ENCODE measurements around the gene PPP1R3F. TPM values are rescaled to one million over a fixed set of nuclear protein-coding genes. Genes with fewer than 3 reads are reported as not detected.

The PPP1R3F gene
- total and polyA plus RNA-seq, 12 donors, result 2.6 to 11.6 (median 6.1) TPM

DNA sequence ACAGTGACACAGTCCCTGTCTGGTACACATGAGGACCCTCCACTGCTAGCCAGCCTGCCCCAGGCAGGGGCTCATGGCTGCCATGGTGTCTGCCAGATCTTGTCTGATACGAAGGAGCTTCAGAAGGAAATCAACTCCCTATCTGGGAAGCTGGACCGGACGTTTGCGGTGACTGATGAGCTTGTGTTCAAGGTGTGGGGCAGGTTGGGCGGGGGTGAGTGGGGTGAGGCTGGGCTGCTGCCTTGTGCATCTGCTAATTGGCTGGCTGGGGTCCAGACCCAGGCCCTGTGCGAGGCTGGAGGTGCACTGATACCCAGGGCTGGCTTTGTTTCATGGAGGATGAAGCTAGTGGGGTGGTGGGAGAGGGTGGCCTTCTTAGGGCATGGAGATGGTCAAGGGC lies 20.5 kb upstream of the PPP1R3F start:
- intact Hi-C loops (cut with DNase I), result no loop called here
- Histone ChIP-seq H3K9me3 (replicated peaks in 1 of 3) (no peaks in the 10 kb centered on the region), H3K27me3 (no peaks in the 10 kb centered on the region), H3K27ac (no peak overlapping the region), H3K4me1 (replicated peaks in 1 of 2) (no peaks in the 10 kb centered on the region), H3K4me3 (no peak overlapping the region), H3K36me3 (replicated peaks in 1 of 2) (peaks cover 0 to 9% of the 10 kb centered on the region in 2 donors)
- TF ChIP-seq POLR2A (IDR thresholded peaks at IDR 0.05), result no peak
- TF ChIP-seq, protein P1, sequence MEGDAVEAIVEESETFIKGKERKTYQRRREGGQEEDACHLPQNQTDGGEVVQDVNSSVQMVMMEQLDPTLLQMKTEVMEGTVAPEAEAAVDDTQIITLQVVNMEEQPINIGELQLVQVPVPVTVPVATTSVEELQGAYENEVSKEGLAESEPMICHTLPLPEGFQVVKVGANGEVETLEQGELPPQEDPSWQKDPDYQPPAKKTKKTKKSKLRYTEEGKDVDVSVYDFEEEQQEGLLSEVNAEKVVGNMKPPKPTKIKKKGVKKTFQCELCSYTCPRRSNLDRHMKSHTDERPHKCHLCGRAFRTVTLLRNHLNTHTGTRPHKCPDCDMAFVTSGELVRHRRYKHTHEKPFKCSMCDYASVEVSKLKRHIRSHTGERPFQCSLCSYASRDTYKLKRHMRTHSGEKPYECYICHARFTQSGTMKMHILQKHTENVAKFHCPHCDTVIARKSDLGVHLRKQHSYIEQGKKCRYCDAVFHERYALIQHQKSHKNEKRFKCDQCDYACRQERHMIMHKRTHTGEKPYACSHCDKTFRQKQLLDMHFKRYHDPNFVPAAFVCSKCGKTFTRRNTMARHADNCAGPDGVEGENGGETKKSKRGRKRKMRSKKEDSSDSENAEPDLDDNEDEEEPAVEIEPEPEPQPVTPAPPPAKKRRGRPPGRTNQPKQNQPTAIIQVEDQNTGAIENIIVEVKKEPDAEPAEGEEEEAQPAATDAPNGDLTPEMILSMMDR (IDR thresholded peaks at IDR 0.05), result no peak
- DNase-seq, result no peak
- WGBS, 4 donors, result 71 to 91% (median 77%) methylated on average over 1 to 6 of the region's 6 CpGs

DNA sequence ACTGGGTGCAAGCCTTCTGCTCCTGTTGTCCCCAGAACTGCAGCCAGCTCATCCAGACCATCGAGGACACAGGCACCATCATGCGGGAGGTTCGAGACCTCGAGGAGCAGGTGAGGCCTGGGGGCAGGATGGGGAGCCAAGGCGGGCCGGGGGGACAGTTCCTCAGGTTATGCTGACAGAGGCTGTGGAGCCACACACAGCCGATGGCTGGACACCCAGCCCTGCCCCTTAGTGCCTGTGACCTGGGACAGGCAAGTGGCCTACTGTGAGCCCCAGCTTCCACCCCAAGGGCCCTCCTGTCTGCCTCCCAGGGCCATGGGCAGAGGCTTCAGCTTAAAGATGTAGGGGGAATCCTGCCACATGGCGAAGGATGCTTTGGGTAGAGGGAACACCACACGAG lies 20.0 kb upstream of the PPP1R3F start:
- H3K36me3 ChIP-seq (replicated peaks in 1 of 2), result peaks cover 0 to 6% of the 10 kb centered on the region in 2 donors
- H3K27ac ChIP-seq, result no peak overlapping the region
- no peak for DNase-seq
- 87 to 94% (median 89%) methylated on average over 3 to 9 of the region's 9 CpGs for WGBS, 4 donors
- TF ChIP-seq, protein P1 (IDR thresholded peaks at IDR 0.05), result no peak
- no peak for TF ChIP-seq POLR2A (IDR thresholded peaks at IDR 0.05)
- H3K4me1 ChIP-seq (replicated peaks in 1 of 2), result no peaks in the 10 kb centered on the region
- H3K4me3 ChIP-seq, result no peak overlapping the region
- no peaks in the 10 kb centered on the region for H3K27me3 ChIP-seq
- intact Hi-C loops (cut with DNase I), result no loop called here
- no peaks in the 10 kb centered on the region for H3K9me3 ChIP-seq (replicated peaks in 1 of 3)

DNA sequence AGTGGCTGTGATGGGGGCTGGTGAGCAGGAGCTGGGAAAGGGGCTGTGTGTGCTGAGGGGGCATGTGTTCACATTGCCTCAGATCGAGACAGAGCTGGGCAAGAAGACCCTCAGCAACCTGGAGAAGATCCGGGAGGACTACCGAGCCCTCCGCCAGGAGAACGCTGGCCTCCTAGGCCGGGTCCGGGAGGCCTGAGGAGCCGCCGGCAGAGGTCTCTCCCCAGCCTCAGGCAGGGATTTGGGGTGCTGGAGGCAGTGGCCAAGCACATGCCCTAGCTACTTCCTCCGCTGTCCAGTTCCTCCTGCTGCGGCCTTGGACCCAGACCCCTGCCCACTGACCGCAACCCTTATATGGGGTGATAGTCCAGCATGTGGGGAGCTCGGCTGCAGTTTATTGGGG lies 19.5 kb upstream of the PPP1R3F start:
- 87 to 98% (median 92%) methylated on average over 3 to 13 of the region's 13 CpGs for WGBS, 4 donors
- Histone ChIP-seq H3K9me3 (replicated peaks in 1 of 3) (no peaks in the 10 kb centered on the region), H3K4me1 (replicated peaks in 1 of 2) (no peaks in the 10 kb centered on the region), H3K27ac (no peak overlapping the region), H3K4me3 (no peak overlapping the region), H3K36me3 (replicated peaks in 1 of 2) (peaks cover 0 to 6% of the 10 kb centered on the region in 2 donors), H3K27me3 (no peaks in the 10 kb centered on the region)
- no peak for DNase-seq
- intact Hi-C loops (cut with DNase I), result no loop called here
- TF ChIP-seq POLR2A (IDR thresholded peaks at IDR 0.05), result no peak
- TF ChIP-seq, protein P1 (IDR thresholded peaks at IDR 0.05), result no peak

DNA sequence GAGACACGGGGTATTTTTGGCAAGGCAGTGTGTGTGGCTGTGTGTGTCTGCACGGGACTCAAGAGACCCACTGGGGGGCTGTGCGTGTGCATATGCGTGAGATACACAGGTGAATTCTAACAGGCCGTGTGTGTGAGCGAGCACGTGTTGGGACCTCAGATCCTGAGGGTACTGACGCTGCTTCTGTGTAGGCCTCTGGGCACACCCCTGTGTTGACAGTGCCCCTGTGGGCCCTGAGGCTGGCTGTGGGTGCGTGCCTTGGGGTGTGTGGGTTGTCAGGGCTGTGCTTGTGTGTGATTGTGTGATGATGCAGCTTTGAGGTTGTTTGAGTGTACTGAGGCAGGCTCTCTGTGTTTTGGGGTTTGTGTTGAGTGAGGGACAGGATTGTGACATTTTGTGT lies 19.0 kb upstream of the PPP1R3F start:
- intact Hi-C loops (cut with DNase I), result no loop called here
- Histone ChIP-seq H3K27ac (no peak overlapping the region), H3K27me3 (no peaks in the 10 kb centered on the region), H3K36me3 (replicated peaks in 1 of 2) (peaks cover 0 to 6% of the 10 kb centered on the region in 2 donors), H3K4me3 (no peak overlapping the region), H3K9me3 (replicated peaks in 1 of 3) (no peaks in the 10 kb centered on the region), H3K4me1 (replicated peaks in 1 of 2) (no peaks in the 10 kb centered on the region)
- no peak for DNase-seq
- TF ChIP-seq, protein P1 (IDR thresholded peaks at IDR 0.05), result no peak
- TF ChIP-seq POLR2A (IDR thresholded peaks at IDR 0.05), result no peak
- 86 to 94% (median 89%) methylated on average over 9 of the region's 9 CpGs; no CpG with 5 or more reads in 1 of the 4 donors for WGBS, 4 donors
